SU-DHL-6 (cell line): ENCODE results near the gene ABHD16B.

Source experiments
- H2AFZ ChIP-seq: fragments of 200-600 bp; sonication (generic); 2 replicates; pipeline ENCODE4 v1.6.1; 2014; ENCODE audit warnings: low read depth, mild to moderate bottlenecking, moderate library complexity, mixed read lengths, antibody characterized with exemption, low read length; ENCODE audit not compliant: severe bottlenecking
- H3F3A ChIP-seq: fragments of 200-600 bp; shearing (Covaris generic); 2 replicates; pipeline ENCODE4 v1.6.0; 2016; ENCODE audit warnings: antibody characterized with exemption, mild to moderate bottlenecking; ENCODE audit not compliant: insufficient read depth
- H3K27ac ChIP-seq: fragments of 200-600 bp; sonication (generic); 2 replicates; pipeline ENCODE4 v1.5.1; 2016; ENCODE audit warnings: low read depth, mild to moderate bottlenecking, low read length, moderate library complexity, mixed read lengths
- H3K27me3 ChIP-seq: fragments of 200-600 bp; sonication (generic), shearing (Covaris generic); 2 replicates; pipeline ENCODE4 v1.6.0; 2014; ENCODE audit warnings: mild to moderate bottlenecking, low read length
- H3K36me3 ChIP-seq: fragments of 200-600 bp; sonication (generic); 2 replicates; pipeline ENCODE4 v1.6.1; 2014; ENCODE audit warnings: mild to moderate bottlenecking, low read length, mixed read lengths
- H3K4me2 ChIP-seq: fragments of 300-600, 200-600 bp; shearing (Covaris generic), sonication (generic); 2 replicates; pipeline ENCODE4 v1.6.0; 2014; ENCODE audit warnings: low read length, low read depth, mild to moderate bottlenecking; ENCODE audit not compliant: poor library complexity, severe bottlenecking
- H3K4me3 ChIP-seq: fragments of 200-600 bp; sonication (generic); 2 replicates; pipeline ENCODE4 v1.5.1; 2014; ENCODE audit warnings: antibody characterized with exemption, low read length, mild to moderate bottlenecking, mixed read lengths; ENCODE audit not compliant: insufficient read depth, poor library complexity, severe bottlenecking
- H3K79me2 ChIP-seq: fragments of 200-600 bp; sonication (generic); 2 replicates; pipeline ENCODE4 v1.6.1; 2014; ENCODE audit warnings: mild to moderate bottlenecking, low read length, moderate library complexity; ENCODE audit not compliant: insufficient read depth
- H3K9ac ChIP-seq: fragments of 200-600 bp; sonication (generic); 2 replicates; pipeline ENCODE4 v1.7.0; 2014; ENCODE audit warnings: mild to moderate bottlenecking, low read length
- H3K9me2 ChIP-seq: fragments of 200-600 bp; sonication (generic); replicated peaks from 2 replicates; pipeline ENCODE4 v1.6.1; 2014; ENCODE audit warnings: low read length; ENCODE audit not compliant: insufficient read depth
- H3K9me3 ChIP-seq: fragments of 200-600 bp; sonication (generic); 2 replicates; pipeline ENCODE4 v1.6.1; 2014; ENCODE audit warnings: low read length, mixed read lengths; ENCODE audit not compliant: insufficient read depth
- H4K20me1 ChIP-seq: fragments of 200-600 bp; sonication (generic); 2 replicates; pipeline ENCODE4 v1.6.1; 2014; ENCODE audit warnings: low read depth, mild to moderate bottlenecking, antibody characterized with exemption, low read length, moderate library complexity, mixed read lengths
- EZH2phosphoT487 ChIP-seq: fragments of 200-600 bp; sonication (generic), shearing (Covaris generic); conservative IDR thresholded peaks from 2 replicates; pipeline ENCODE4 v1.6.1; 2018; ENCODE audit warnings: mild to moderate bottlenecking, antibody characterized with exemption, low read length, moderate library complexity, mixed read lengths
- TF ChIP-seq, protein P1 (sequence below): fragments of 200-600 bp; sonication (generic); IDR thresholded peaks from one replicate; pipeline ENCODE4 v1.5.1; 2017; ENCODE audit warnings: antibody characterized with exemption, mild to moderate bottlenecking, low read length, moderate library complexity; ENCODE audit not compliant: insufficient read depth, poor library complexity, severe bottlenecking

Gene ABHD16B

GRCh38 chr20:63843222-63843621 is 18.1 kb upstream of the ABHD16B start:
- no peak overlapping the region for H2AFZ ChIP-seq
- H3K9me2 ChIP-seq: no peaks in the 10 kb centered on the region
- no peak overlapping the region for H3K4me2 ChIP-seq
- no peak overlapping the region for H3K4me3 ChIP-seq
- H4K20me1 ChIP-seq: no peaks in the 10 kb centered on the region
- H3K79me2 ChIP-seq: no peaks in the 10 kb centered on the region
- no peaks in the 10 kb centered on the region for H3K27me3 ChIP-seq
- H3F3A ChIP-seq: no peaks in the 10 kb centered on the region
- no peak overlapping the region for H3K9ac ChIP-seq
- H3K36me3 ChIP-seq: no peaks in the 10 kb centered on the region
- H3K27ac ChIP-seq: no peak overlapping the region
- no peak for TF ChIP-seq EZH2phosphoT487
- TF ChIP-seq, protein P1, sequence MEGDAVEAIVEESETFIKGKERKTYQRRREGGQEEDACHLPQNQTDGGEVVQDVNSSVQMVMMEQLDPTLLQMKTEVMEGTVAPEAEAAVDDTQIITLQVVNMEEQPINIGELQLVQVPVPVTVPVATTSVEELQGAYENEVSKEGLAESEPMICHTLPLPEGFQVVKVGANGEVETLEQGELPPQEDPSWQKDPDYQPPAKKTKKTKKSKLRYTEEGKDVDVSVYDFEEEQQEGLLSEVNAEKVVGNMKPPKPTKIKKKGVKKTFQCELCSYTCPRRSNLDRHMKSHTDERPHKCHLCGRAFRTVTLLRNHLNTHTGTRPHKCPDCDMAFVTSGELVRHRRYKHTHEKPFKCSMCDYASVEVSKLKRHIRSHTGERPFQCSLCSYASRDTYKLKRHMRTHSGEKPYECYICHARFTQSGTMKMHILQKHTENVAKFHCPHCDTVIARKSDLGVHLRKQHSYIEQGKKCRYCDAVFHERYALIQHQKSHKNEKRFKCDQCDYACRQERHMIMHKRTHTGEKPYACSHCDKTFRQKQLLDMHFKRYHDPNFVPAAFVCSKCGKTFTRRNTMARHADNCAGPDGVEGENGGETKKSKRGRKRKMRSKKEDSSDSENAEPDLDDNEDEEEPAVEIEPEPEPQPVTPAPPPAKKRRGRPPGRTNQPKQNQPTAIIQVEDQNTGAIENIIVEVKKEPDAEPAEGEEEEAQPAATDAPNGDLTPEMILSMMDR: no peak
- no peaks in the 10 kb centered on the region for H3K9me3 ChIP-seq

DNA sequence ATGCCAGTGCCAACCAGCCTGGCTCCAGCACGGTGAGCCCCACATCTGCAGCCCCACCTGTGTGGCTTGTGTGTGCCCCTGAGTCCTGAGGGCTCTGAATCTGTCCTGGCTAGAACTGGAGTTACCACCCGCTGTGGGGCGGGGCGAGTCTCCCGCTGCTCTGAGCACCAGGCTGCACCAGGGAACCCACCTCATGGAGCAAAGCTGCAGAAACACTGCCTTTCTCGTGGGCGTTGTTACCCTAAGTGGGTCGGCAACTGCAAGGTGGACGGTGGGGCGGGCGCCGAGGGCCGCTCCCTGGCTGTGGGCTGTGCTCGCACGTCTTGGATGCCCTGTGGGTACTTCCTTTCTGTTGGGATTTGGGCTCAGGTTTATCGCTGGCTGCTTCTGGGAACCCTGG is 17.5 kb upstream of the ABHD16B start:
- no peaks in the 10 kb centered on the region for H3K9me3 ChIP-seq
- no peak for TF ChIP-seq EZH2phosphoT487
- TF ChIP-seq, protein P1: no peak
- H3K27me3 ChIP-seq: no peaks in the 10 kb centered on the region
- no peak overlapping the region for H2AFZ ChIP-seq
- H3F3A ChIP-seq: no peaks in the 10 kb centered on the region
- no peak overlapping the region for H3K4me2 ChIP-seq
- H3K79me2 ChIP-seq: no peaks in the 10 kb centered on the region
- H3K4me3 ChIP-seq: no peak overlapping the region
- no peak overlapping the region for H3K27ac ChIP-seq
- H3K36me3 ChIP-seq: no peaks in the 10 kb centered on the region
- no peak overlapping the region for H3K9ac ChIP-seq
- H3K9me2 ChIP-seq: no peaks in the 10 kb centered on the region
- H4K20me1 ChIP-seq: no peaks in the 10 kb centered on the region

DNA sequence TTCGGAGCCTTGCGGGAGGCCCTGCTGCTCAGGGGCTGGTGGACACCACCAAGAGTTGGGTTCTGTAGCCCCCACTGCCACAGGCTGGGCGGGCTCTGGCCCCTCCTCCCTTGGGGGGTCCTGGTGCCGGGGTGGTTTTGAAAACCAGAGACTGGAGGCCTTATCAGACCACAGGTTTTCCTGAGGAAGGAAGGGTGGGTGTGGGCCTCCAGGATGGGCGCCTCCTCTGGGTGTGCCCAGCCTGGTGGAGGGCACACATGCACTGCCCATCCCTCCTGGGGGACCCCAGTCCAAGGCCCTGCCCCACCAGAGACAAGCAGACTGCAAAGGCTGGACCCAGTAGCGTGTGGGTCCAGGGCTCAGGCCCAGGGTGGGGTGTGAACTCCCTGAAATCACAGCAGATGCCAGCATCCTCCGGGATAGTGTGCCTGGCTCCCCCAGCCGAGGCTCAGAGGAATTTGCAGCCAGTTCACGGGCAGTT is 16.7 kb upstream of the ABHD16B start:
- Histone ChIP-seq H3K4me2 (no peak overlapping the region), H3K9ac (no peak overlapping the region), H4K20me1 (no peaks in the 10 kb centered on the region), H3K27ac (no peak overlapping the region), H3K27me3 (no peaks in the 10 kb centered on the region), H3K4me3 (no peak overlapping the region), H3K9me2 (no peaks in the 10 kb centered on the region), H3K9me3 (no peaks in the 10 kb centered on the region), H3K36me3 (no peaks in the 10 kb centered on the region), H3F3A (no peaks in the 10 kb centered on the region), H3K79me2 (no peaks in the 10 kb centered on the region), H2AFZ (no peak overlapping the region)
- TF ChIP-seq, protein P1: no peak
- no peak for TF ChIP-seq EZH2phosphoT487
